K562 (cell line): Measurements from ENCODE around the gene ARAF. TPM values are rescaled to one million over a fixed set of nuclear protein-coding genes. Genes with fewer than 3 reads are reported as not detected.

Experiments
- ATF1 ChIP-seq, 2 experiments: fragments of 450-650 bp in 1 of 2; IDR thresholded peaks; 2 replicates each; pipeline ENCODE4 v1.6.1; 2016; ENCODE audit warnings: missing compliant biosample characterization in 1 of 2, missing genetic modification characterization in 1 of 2
- BCL6 ChIP-seq: fragments of 250-450 bp; sonication (Bioruptor Pico); IDR thresholded peaks from 2 replicates; pipeline ENCODE4 v1.4.0; 2020
- ELF4 ChIP-seq: fragments of 450-650 bp; formaldehyde crosslinking; IDR thresholded peaks from 2 replicates; pipeline ENCODE4 v1.4.0; 2022; ENCODE audit warnings: missing genetic modification characterization
- ERF ChIP-seq: fragments of 450-650 bp; formaldehyde crosslinking; IDR thresholded peaks from 2 replicates; pipeline ENCODE4 v1.4.0; 2020; ENCODE audit warnings: mild to moderate bottlenecking, mixed read lengths
- EZH2 ChIP-seq: IDR thresholded peaks from 2 replicates; pipeline ENCODE4 v1.6.1; 2012; ENCODE audit warnings: low read depth, mild to moderate bottlenecking, inconsistent platforms, low read length, borderline replicate concordance
- GATAD2B ChIP-seq: fragments of 450-650 bp; IDR thresholded peaks from 2 replicates; pipeline ENCODE4 v1.6.1; 2017; ENCODE audit warnings: mild to moderate bottlenecking, borderline replicate concordance
- HDAC2 ChIP-seq: fragments of 450-650 bp; IDR thresholded peaks from 2 replicates; pipeline ENCODE4 v1.6.1; 2016; ENCODE audit warnings: mild to moderate bottlenecking
- KDM1A ChIP-seq, 2 experiments: fragments of 450-650 bp; IDR thresholded peaks; 2 replicates each; pipeline ENCODE4 v1.6.1; 2016; ENCODE audit warnings: mild to moderate bottlenecking in 2 of 2
- KLF6 ChIP-seq: fragments of 250-450 bp; sonication (Bioruptor Pico); IDR thresholded peaks from 2 replicates; pipeline ENCODE4 v1.4.0; 2020; ENCODE audit warnings: mild to moderate bottlenecking, moderate library complexity, borderline replicate concordance
- PRMT5 ChIP-seq: sonication (generic); formaldehyde crosslinking; IDR thresholded peaks from 2 replicates; pipeline ENCODE4 v1.5.0; 2020; ENCODE audit warnings: missing genetic modification reagents
- RBM25 ChIP-seq: fragments of 200-400 bp; formaldehyde crosslinking; IDR thresholded peaks from 2 replicates; pipeline ENCODE4 v1.6.1; 2018; ENCODE audit warnings: low read length, low read depth, moderate library complexity; ENCODE audit not compliant: severe bottlenecking
- RUNX1 ChIP-seq: sonication (generic); IDR thresholded peaks from 2 replicates; pipeline ENCODE4 v1.6.1; 2016; ENCODE audit warnings: antibody characterized with exemption, low read depth
- TEAD1 ChIP-seq, 2 experiments: fragments of 450-650 bp in 1 of 2; sonication (generic) in 1 of 2; formaldehyde crosslinking; IDR thresholded peaks; 2 replicates each; pipeline versions ENCODE4 v1.4.0 to v1.8.0; 2020 to 2022; ENCODE audit warnings: mild to moderate bottlenecking in 2 of 2, missing genetic modification reagents in 1 of 2
- ZC3H8 ChIP-seq: fragments of 450-650 bp; IDR thresholded peaks from 2 replicates; pipeline ENCODE4 v1.6.1; 2017
- ZNF134 ChIP-seq: fragments of 250-450 bp; sonication (Bioruptor Pico); conservative IDR thresholded peaks from 2 replicates; pipeline ENCODE4 v1.4.0; 2020
- ZNF224 ChIP-seq: sonication (generic); formaldehyde crosslinking; IDR thresholded peaks from 2 replicates; pipeline ENCODE4 v1.8.0; 2022; ENCODE audit warnings: mild to moderate bottlenecking, missing genetic modification reagents
- ZNF253 ChIP-seq: fragments of 250-450 bp; sonication (Bioruptor Pico); conservative IDR thresholded peaks from 2 replicates; pipeline ENCODE4 v1.6.1; 2021; ENCODE audit warnings: mild to moderate bottlenecking
- polyA plus RNA-seq, 8 experiments: library from polyadenylated mRNA; depleted of rRNA in 4 of 8; stranded (reverse) in 5 of 8; unstranded in 3 of 8; fragments of >200 nt; fragmentation: Nextera tagmentation in 2 of 8; fragmentation: Illumina TruSeq in 1 of 8; extraction: Ambion mirVana in 2 of 8; extraction: Trizol in 1 of 8; gene quantifications; 2 replicates each; pipeline versions ENCODE4 v1.2.1 to v1.2.3, GENCODE V29; 2011 to 2014; ENCODE audit warnings: inconsistent platforms in 1 of 8, missing spikeins in 1 of 8
- total RNA-seq, 7 experiments: library from RNA; depleted of rRNA in 6 of 7; stranded (reverse); fragments of >200 nt in 6 of 7; fragmentation: Illumina TruSeq in 2 of 7; extraction: Trizol in 2 of 7; gene quantifications; 2 replicates each; pipeline versions ENCODE4 v1.2.1 to v1.2.3, GENCODE V29; 2011 to 2021; ENCODE audit warnings: low replicate concordance in 1 of 7
- TF ChIP-seq, protein P1 (sequence below): fragments of 250-450 bp; sonication (Bioruptor Pico); IDR thresholded peaks from 2 replicates; pipeline ENCODE4 v1.5.0; 2022; ENCODE audit warnings: mild to moderate bottlenecking
- TF ChIP-seq, protein P2 (sequence below): fragments of 450-650 bp; IDR thresholded peaks from 2 replicates; pipeline ENCODE4 v1.6.1; 2016; ENCODE audit warnings: mild to moderate bottlenecking
- TF ChIP-seq, protein P3 (sequence below), 2 experiments: fragments of 150-350 bp in 1 of 2; IDR thresholded peaks; 2 replicates each; pipeline ENCODE4 v1.6.1; 2012 to 2016; ENCODE audit warnings: low read depth in 2 of 2, low read length in 2 of 2, mild to moderate bottlenecking in 1 of 2, moderate library complexity in 1 of 2
- TF ChIP-seq, protein P4 (sequence below): sonication (generic); formaldehyde crosslinking; IDR thresholded peaks from 2 replicates; pipeline ENCODE4 v1.9.0; 2022; ENCODE audit warnings: mild to moderate bottlenecking, missing genetic modification reagents

The ARAF gene
- total and polyA plus RNA-seq, 9 of the 15 experiments (the other 6 are each of a cell fraction or from before 2014, with no cell fraction given) = 5.5 to 70.0 (median 29.4) TPM

DNA sequence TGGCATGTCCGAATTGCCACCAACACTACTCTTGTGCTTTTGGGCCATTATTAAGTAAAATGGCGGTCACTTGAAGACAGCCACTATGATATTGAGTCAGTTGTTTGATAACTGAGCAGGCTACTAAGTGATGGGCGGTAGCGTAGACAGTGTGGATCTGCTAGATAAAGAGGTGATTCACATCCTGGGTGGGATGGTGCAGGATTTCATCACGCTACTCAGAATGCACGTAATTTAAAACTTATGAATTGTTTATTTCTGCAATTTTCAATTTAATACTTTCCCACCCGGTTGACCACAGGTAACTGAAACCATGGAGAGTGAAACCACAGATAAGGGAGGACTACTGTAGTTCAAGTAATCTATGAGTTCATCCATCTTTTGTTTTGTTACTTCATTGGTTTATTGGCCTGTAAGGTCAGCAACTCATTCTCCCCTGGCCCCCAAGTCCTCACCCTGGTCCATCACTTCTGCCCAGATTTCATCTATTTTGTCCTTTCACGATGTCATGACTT is 2.9 kb downstream of the ARAF start (continued):
- TF ChIP-seq, protein P1, sequence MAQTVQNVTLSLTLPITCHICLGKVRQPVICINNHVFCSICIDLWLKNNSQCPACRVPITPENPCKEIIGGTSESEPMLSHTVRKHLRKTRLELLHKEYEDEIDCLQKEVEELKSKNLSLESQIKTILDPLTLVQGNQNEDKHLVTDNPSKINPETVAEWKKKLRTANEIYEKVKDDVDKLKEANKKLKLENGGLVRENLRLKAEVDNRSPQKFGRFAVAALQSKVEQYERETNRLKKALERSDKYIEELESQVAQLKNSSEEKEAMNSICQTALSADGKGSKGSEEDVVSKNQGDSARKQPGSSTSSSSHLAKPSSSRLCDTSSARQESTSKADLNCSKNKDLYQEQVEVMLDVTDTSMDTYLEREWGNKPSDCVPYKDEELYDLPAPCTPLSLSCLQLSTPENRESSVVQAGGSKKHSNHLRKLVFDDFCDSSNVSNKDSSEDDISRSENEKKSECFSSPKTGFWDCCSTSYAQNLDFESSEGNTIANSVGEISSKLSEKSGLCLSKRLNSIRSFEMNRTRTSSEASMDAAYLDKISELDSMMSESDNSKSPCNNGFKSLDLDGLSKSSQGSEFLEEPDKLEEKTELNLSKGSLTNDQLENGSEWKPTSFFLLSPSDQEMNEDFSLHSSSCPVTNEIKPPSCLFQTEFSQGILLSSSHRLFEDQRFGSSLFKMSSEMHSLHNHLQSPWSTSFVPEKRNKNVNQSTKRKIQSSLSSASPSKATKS (CRISPR knock-in tag) = no peak
- TF ChIP-seq HDAC2 (no peak), TEAD1 (CRISPR knock-in tag; IDR thresholded peaks at IDR 0.05) (no peak), BCL6 (no peak), ATF1 (CRISPR knock-in tag; IDR thresholded peaks at IDR 0.05) (no peak), ATF1 (tag; IDR thresholded peaks at IDR 0.05) (0 out of 2 replicates have a peak, but pooled peaks have one; percentile 31), ZNF253 (CRISPR knock-in tag) (no peak), ELF4 (CRISPR knock-in tag) (no peak), ZNF224 (CRISPR knock-in tag) (no peak), EZH2 (no peak), KLF6 (CRISPR knock-in tag) (no peak), RUNX1 (no peak), ERF (no peak), ZC3H8 (no peak), GATAD2B (no peak), PRMT5 (CRISPR knock-in tag) (no peak), ZNF134 (CRISPR knock-in tag) (no peak), RBM25 (no peak), KDM1A (IDR thresholded peaks at IDR 0.05) (peak in 1 of 2 experiments; percentile 40; a peak in 1 of 4 replicates)
- TF ChIP-seq, protein P2, sequence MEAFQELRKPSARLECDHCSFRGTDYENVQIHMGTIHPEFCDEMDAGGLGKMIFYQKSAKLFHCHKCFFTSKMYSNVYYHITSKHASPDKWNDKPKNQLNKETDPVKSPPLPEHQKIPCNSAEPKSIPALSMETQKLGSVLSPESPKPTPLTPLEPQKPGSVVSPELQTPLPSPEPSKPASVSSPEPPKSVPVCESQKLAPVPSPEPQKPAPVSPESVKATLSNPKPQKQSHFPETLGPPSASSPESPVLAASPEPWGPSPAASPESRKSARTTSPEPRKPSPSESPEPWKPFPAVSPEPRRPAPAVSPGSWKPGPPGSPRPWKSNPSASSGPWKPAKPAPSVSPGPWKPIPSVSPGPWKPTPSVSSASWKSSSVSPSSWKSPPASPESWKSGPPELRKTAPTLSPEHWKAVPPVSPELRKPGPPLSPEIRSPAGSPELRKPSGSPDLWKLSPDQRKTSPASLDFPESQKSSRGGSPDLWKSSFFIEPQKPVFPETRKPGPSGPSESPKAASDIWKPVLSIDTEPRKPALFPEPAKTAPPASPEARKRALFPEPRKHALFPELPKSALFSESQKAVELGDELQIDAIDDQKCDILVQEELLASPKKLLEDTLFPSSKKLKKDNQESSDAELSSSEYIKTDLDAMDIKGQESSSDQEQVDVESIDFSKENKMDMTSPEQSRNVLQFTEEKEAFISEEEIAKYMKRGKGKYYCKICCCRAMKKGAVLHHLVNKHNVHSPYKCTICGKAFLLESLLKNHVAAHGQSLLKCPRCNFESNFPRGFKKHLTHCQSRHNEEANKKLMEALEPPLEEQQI = no peak
- TF ChIP-seq, protein P3, sequence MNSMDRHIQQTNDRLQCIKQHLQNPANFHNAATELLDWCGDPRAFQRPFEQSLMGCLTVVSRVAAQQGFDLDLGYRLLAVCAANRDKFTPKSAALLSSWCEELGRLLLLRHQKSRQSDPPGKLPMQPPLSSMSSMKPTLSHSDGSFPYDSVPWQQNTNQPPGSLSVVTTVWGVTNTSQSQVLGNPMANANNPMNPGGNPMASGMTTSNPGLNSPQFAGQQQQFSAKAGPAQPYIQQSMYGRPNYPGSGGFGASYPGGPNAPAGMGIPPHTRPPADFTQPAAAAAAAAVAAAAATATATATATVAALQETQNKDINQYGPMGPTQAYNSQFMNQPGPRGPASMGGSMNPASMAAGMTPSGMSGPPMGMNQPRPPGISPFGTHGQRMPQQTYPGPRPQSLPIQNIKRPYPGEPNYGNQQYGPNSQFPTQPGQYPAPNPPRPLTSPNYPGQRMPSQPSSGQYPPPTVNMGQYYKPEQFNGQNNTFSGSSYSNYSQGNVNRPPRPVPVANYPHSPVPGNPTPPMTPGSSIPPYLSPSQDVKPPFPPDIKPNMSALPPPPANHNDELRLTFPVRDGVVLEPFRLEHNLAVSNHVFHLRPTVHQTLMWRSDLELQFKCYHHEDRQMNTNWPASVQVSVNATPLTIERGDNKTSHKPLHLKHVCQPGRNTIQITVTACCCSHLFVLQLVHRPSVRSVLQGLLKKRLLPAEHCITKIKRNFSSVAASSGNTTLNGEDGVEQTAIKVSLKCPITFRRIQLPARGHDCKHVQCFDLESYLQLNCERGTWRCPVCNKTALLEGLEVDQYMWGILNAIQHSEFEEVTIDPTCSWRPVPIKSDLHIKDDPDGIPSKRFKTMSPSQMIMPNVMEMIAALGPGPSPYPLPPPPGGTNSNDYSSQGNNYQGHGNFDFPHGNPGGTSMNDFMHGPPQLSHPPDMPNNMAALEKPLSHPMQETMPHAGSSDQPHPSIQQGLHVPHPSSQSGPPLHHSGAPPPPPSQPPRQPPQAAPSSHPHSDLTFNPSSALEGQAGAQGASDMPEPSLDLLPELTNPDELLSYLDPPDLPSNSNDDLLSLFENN (IDR thresholded peaks at IDR 0.05; ENCODE audit: low read depth in 2 of 2, low read length in 2 of 2) = no peak
- TF ChIP-seq, protein P4, sequence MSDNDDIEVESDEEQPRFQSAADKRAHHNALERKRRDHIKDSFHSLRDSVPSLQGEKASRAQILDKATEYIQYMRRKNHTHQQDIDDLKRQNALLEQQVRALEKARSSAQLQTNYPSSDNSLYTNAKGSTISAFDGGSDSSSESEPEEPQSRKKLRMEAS (CRISPR knock-in tag) = no peak
